BJ (cell line): Measurements from ENCODE around the gene LAMA4. TPM values are rescaled to one million over a fixed set of nuclear protein-coding genes. Genes with fewer than 3 reads are reported as not detected.

ENCODE experiments used
- CTCF ChIA-PET: fragments of 350-600 bp; formaldehyde crosslinking; extraction: SDS; loops from one replicate; lab custom pipeline; 2021; ENCODE audit warnings: antibody characterized with exemption, inconsistent platforms; lab: Yijun Ruan, JAX
- POLR2A ChIA-PET: fragments of 300-600 bp; sonication (Branson Sonifier 250); formaldehyde crosslinking; extraction: SDS; loops from one replicate; lab custom pipeline; 2021; ENCODE audit warnings: antibody characterized with exemption; lab: Charles Lee
- DNase-seq: peaks from one replicate; pipeline ENCODE4 v3.0.0-alpha.2; 2011; ENCODE audit warnings: low read depth
- H3K27me3 ChIP-seq: 2 replicates; pipeline ENCODE4 v1.6.0; 2011; ENCODE audit warnings: low read length; ENCODE audit not compliant: control insufficient read depth, insufficient read depth
- H3K36me3 ChIP-seq: 2 replicates; pipeline ENCODE4 v1.5.1; 2011; ENCODE audit warnings: low read length; ENCODE audit not compliant: control insufficient read depth, insufficient read depth
- H3K4me3 ChIP-seq: 2 replicates; pipeline ENCODE4 v1.5.1; 2011; ENCODE audit warnings: low read depth, mild to moderate bottlenecking, control low read depth, low read length
- polyA plus RNA-seq: library from polyadenylated mRNA; depleted of rRNA; stranded (reverse); fragments of >200 nt; gene quantifications from 2 replicates; pipeline ENCODE4 v1.2.3, GENCODE V29; 2011
- TF ChIP-seq, protein P1 (sequence below): IDR thresholded peaks from 2 replicates; pipeline ENCODE4 v1.5.1; 2011; ENCODE audit warnings: low read depth, mild to moderate bottlenecking, control low read depth, inconsistent platforms, low read length, moderate library complexity; ENCODE audit not compliant: insufficient read depth

The LAMA4 gene
- polyA plus RNA-seq, 1 experiment = 301 TPM

- H3K36me3 ChIP-seq = peaks cover 13% of the 10 kb centered on the region
- no peak for DNase-seq
- no peak overlapping the region for H3K4me3 ChIP-seq
- ChIA-PET CTCF (interaction anchor here (0.5 to 1.5 kb wide), 3 partner anchors 157 to 1267 kb away, joined by 3 read pairs; no protein-coding TSS in a partner anchor), POLR2A (no interaction called here)
- H3K27me3 ChIP-seq = no peaks in the 10 kb centered on the region
- TF ChIP-seq, protein P1, sequence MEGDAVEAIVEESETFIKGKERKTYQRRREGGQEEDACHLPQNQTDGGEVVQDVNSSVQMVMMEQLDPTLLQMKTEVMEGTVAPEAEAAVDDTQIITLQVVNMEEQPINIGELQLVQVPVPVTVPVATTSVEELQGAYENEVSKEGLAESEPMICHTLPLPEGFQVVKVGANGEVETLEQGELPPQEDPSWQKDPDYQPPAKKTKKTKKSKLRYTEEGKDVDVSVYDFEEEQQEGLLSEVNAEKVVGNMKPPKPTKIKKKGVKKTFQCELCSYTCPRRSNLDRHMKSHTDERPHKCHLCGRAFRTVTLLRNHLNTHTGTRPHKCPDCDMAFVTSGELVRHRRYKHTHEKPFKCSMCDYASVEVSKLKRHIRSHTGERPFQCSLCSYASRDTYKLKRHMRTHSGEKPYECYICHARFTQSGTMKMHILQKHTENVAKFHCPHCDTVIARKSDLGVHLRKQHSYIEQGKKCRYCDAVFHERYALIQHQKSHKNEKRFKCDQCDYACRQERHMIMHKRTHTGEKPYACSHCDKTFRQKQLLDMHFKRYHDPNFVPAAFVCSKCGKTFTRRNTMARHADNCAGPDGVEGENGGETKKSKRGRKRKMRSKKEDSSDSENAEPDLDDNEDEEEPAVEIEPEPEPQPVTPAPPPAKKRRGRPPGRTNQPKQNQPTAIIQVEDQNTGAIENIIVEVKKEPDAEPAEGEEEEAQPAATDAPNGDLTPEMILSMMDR = no peak
Measured at GRCh38 chr6:112187736-112188135, 66.6 kb downstream of the LAMA4 start.

GRCh38 chr6:112184951-112185350 lies 69.4 kb downstream of the LAMA4 start:
- ChIA-PET POLR2A (no interaction called here), CTCF (interaction anchor here (1.0 to 1.9 kb wide), 2 partner anchors 13 to 22 kb away, joined by 3 to 4 read pairs; no protein-coding TSS in a partner anchor)
- Histone ChIP-seq H3K4me3 (no peak overlapping the region), H3K27me3 (no peaks in the 10 kb centered on the region), H3K36me3 (peaks cover 12% of the 10 kb centered on the region)
- TF ChIP-seq, protein P1 = no peak
- no peak for DNase-seq

DNA sequence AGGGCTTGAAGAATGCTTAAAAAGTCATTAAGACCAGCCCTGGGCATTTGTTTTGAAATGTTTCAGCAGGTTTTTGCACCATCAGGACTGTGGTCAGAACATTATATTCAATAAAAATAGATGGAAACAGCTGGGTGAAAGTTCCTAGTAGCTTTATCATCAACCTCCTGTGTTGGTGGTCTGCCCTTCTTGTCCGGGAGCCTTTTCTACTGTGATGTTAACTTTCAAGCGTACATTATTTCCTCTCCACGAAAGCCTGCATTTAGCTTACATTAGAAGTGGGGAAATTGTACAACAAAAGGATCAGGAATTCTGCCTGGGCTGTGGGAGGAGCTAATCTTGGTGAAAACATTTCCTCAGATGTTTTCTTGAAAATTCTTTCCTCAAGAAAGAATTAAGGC lies 71.1 kb downstream of the LAMA4 start:
- TF ChIP-seq, protein P1 = no peak
- Histone ChIP-seq H3K36me3 (peaks cover 12% of the 10 kb centered on the region), H3K4me3 (no peak overlapping the region), H3K27me3 (no peaks in the 10 kb centered on the region)
- ChIA-PET POLR2A (interaction anchor here (1.2 kb wide), 1 partner anchor 39 kb away, joined by 3 read pairs; no protein-coding TSS in a partner anchor), CTCF (interaction anchor here (0.7 to 2.1 kb wide), 6 partner anchors 10 to 188 kb away, joined by 3 to 6 read pairs (median 4); partner anchors contain the start of gene LAMA4)
- DNase-seq = no peak

- no peaks in the 10 kb centered on the region for H3K27me3 ChIP-seq
- no peak for DNase-seq
- ChIA-PET CTCF (interaction anchor here (0.8 to 4.3 kb wide), 14 partner anchors 9 to 190 kb away, joined by 3 to 30 read pairs (median 8); no protein-coding TSS in a partner anchor), POLR2A (no interaction called here)
- peaks cover 7% of the 10 kb centered on the region for H3K36me3 ChIP-seq
- H3K4me3 ChIP-seq = no peak overlapping the region
- TF ChIP-seq, protein P1 = no peak
Measured at GRCh38 chr6:112181130-112181529, 73.2 kb downstream of the LAMA4 start.

GRCh38 chr6:112180095-112180820 lies 74.1 kb downstream of the LAMA4 start:
- ChIA-PET CTCF (interaction anchor here (0.6 to 4.3 kb wide), 33 partner anchors 8 to 278 kb away, joined by 3 to 30 read pairs (median 4); partner anchors contain the start of gene LAMA4), POLR2A (no interaction called here)
- no peak for DNase-seq
- H3K4me3 ChIP-seq = no peak overlapping the region
- TF ChIP-seq, protein P1 = peak; percentile 63
- peaks cover 7% of the 10 kb centered on the region for H3K36me3 ChIP-seq
- H3K27me3 ChIP-seq = no peaks in the 10 kb centered on the region
